Peyer's patch (tissue), 4 donors: ENCODE results near the gene TECTA.

Experiments used
- POLR2A ChIP-seq, 2 donors: fragments of 450-650 bp; IDR thresholded peaks; one replicate each; pipeline ENCODE4 v1.5.1; 2017; ENCODE audit warnings: antibody characterized with exemption in 2 of 2, mild to moderate bottlenecking in 2 of 2, moderate library complexity in 2 of 2
- TF ChIP-seq, protein P1 (sequence below), 6 experiments: fragments of 450-650 bp in 4 of 6; fragments of 200-600 bp in 2 of 6; sonication (generic) in 1 of 6; IDR thresholded peaks; one replicate each; pipeline ENCODE4 v1.5.1; 2017 to 2019; ENCODE audit warnings: antibody characterized with exemption in 6 of 6, mild to moderate bottlenecking in 3 of 6, moderate library complexity in 1 of 6

DNA sequence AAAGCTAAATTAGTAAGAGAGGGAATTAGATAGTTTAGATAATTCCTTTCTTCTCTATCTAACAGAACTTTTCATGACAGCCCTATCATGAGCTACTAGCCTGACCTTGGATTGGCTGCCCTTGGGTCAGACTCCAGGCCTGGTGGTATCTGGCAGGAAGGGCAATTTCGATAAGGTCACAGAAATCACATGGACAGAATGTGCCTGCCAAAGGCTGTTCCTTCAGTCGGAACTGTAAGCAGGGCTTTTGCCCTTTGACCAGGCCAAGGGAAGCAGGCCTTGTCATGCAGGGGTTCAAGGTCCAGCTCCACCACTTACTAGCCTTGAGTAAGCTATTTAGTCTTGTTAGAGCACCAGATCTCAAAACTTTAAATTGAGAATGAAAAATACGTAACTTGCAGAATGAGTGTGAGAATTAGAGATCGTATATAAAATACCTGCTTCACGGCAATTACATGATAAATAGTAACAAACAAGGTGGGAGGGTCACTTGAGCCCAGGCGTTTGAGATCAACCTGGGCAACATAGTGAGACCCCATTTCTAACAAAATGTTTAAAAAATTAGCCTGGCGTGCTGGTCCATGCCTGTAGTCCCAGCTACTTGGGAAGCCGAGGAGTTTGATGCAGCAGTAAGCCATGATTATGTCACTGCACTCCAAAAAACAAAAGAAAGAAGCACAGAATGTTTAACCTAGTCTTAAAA is 130.7 kb downstream of the TECTA start:
- TF ChIP-seq, protein P1, sequence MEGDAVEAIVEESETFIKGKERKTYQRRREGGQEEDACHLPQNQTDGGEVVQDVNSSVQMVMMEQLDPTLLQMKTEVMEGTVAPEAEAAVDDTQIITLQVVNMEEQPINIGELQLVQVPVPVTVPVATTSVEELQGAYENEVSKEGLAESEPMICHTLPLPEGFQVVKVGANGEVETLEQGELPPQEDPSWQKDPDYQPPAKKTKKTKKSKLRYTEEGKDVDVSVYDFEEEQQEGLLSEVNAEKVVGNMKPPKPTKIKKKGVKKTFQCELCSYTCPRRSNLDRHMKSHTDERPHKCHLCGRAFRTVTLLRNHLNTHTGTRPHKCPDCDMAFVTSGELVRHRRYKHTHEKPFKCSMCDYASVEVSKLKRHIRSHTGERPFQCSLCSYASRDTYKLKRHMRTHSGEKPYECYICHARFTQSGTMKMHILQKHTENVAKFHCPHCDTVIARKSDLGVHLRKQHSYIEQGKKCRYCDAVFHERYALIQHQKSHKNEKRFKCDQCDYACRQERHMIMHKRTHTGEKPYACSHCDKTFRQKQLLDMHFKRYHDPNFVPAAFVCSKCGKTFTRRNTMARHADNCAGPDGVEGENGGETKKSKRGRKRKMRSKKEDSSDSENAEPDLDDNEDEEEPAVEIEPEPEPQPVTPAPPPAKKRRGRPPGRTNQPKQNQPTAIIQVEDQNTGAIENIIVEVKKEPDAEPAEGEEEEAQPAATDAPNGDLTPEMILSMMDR (IDR thresholded peaks at IDR 0.05) = no peak
- TF ChIP-seq POLR2A (IDR thresholded peaks at IDR 0.05) = no peak
